Measurements from ENCODE around the gene ZSCAN22. TPM values are rescaled to one million over a fixed set of nuclear protein-coding genes. Genes with fewer than 3 reads are reported as not detected.
A peak's percentile ranks its signal among the peaks of the same experiment; 100 is the strongest.

The ZSCAN22 gene
- total and polyA plus RNA-seq, 8 donors: 0.65 to 2.5 (median 1.2) TPM

DNA sequence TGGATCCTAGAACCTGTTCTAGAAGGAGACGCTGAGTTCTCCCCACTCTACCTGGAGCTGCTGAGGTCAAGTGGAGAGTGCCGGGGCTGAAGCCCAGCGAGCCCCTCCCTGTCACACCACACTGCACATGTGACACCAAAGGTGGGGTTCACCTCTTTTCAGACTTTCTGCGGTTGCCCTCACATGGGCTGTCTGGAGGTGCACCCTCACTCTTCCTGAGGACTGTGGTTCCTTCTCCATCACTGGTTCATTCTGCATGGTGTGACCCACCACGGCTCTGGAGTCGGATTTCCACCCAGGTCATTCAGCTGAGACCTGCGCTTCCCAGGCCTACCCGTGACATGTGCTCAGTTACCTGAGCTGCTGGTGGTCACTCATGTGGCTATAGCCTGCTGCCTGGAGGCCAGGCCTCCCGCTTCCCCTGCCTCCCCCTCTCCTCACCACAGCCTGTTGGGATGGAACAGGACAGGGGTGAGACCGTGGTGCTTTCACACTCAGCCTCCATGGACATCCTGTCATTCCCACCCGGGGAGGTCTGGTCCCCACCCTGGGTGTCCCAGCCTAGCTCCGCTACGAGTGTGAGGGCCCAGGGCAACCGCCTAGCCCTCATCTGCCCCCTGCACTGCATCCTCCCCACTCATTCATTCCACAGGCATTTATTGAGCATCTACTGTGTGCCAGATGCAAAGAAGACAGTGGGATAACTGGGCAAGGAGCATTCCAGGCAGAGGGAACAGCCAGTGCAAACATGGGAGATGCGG lies 27.1 kb downstream of the ZSCAN22 start:
- no peak for FAIRE-seq
- intact Hi-C loops (cut with DNase I): no loop called here

DNA sequence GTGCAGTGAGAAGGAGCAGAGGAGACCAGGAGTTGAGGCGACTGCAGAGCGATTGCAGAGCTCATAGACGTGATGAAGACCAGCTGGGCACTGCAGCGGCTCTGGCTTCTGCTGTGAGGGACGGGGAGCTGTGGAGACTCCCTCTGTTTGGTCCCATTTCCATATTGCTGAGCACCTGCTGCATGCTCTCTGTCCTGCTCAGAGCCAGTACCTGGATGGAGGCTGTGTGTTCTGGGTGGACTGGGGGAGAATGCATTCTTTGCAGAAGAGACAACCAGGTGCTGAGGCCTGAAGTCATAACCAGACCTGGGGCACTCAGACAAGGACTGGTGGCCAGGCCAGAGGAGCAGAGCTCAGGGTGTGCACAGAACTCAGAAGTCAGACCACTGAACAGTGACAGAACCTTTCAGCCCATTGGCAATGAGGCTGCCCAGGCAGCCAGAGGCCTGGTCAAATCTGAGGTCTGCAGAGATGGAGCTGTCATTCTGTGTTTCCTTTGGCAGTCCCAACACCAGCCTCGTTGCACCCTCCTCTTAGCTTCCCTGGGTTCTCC lies 27.8 kb downstream of the ZSCAN22 start:
- Histone ChIP-seq H3K9me3 (no peaks in the 10 kb centered on the region), H3K27me3 (peaks cover 0 to 5% (median 2%) of the 10 kb centered on the region in 4 donors), H3K36me3 (no peaks in the 10 kb centered on the region), H3K4me3 (no peak overlapping the region), H3K27ac (no peak overlapping the region), H3K4me1 (no peaks in the 10 kb centered on the region)
- no peak for FAIRE-seq
- DNase-seq: no peak
- TF ChIP-seq, protein P1, sequence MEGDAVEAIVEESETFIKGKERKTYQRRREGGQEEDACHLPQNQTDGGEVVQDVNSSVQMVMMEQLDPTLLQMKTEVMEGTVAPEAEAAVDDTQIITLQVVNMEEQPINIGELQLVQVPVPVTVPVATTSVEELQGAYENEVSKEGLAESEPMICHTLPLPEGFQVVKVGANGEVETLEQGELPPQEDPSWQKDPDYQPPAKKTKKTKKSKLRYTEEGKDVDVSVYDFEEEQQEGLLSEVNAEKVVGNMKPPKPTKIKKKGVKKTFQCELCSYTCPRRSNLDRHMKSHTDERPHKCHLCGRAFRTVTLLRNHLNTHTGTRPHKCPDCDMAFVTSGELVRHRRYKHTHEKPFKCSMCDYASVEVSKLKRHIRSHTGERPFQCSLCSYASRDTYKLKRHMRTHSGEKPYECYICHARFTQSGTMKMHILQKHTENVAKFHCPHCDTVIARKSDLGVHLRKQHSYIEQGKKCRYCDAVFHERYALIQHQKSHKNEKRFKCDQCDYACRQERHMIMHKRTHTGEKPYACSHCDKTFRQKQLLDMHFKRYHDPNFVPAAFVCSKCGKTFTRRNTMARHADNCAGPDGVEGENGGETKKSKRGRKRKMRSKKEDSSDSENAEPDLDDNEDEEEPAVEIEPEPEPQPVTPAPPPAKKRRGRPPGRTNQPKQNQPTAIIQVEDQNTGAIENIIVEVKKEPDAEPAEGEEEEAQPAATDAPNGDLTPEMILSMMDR (IDR thresholded peaks at IDR 0.05): no peak
- WGBS, 2 donors: 73 to 82% methylated on average over 6 of the region's 6 CpGs
- no peak for ATAC-seq
- intact Hi-C loops (cut with DNase I): no loop called here

More for the DNA sequence above, 27.1 kb downstream of the ZSCAN22 start:
- DNase-seq: no peak
- Histone ChIP-seq H3K27ac (no peak overlapping the region), H3K9me3 (no peaks in the 10 kb centered on the region), H3K27me3 (peaks cover 0 to 9% (median 2%) of the 10 kb centered on the region in 4 donors), H3K36me3 (no peaks in the 10 kb centered on the region), H3K4me3 (no peak overlapping the region), H3K4me1 (no peaks in the 10 kb centered on the region)
- ATAC-seq: no peak
- 78 to 85% methylated on average over 15 of the region's 15 CpGs for WGBS, 2 donors
- TF ChIP-seq, protein P1 (IDR thresholded peaks at IDR 0.05): no peak

DNA sequence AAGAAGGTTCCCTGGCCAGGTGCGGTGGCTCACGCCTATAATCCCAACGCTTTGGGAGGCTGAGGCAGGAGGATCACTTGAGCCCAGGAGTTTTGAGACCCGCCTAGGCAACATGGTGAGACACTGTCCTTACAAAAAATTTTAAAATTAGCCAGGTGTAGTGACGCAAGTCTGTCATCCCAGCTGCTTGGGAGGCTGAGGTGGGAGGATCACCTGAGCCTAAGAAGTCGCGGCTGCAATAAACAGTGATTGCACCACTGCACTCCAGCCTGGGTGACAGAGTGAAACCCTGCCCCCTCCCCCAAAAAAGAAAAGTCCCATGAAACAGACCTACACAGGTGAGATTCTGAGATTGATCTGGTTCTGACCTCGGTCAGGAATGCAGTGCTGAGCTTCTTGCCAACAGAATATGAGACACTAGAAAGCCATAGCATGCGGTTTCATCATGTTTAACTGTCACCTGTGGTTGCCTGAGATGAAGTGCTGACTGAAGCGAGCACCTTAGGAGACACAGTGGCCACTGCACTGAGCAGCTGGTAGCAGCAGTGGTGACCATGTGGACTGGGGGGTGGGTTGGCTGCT lies 28.5 kb downstream of the ZSCAN22 start:
- H3K4me1 ChIP-seq: no peaks in the 10 kb centered on the region
- TF ChIP-seq, protein P1 (IDR thresholded peaks at IDR 0.05): no peak
- H3K9me3 ChIP-seq: no peaks in the 10 kb centered on the region
- peaks cover 0 to 5% (median 2%) of the 10 kb centered on the region in 4 donors for H3K27me3 ChIP-seq
- H3K4me3 ChIP-seq: no peak overlapping the region
- ATAC-seq: no peak
- no peaks in the 10 kb centered on the region for H3K36me3 ChIP-seq
- intact Hi-C loops (cut with DNase I): no loop called here
- no peak for DNase-seq
- 81 to 91% methylated on average over 10 of the region's 10 CpGs for WGBS, 2 donors
- no peak for FAIRE-seq
- no peak overlapping the region for H3K27ac ChIP-seq

DNA sequence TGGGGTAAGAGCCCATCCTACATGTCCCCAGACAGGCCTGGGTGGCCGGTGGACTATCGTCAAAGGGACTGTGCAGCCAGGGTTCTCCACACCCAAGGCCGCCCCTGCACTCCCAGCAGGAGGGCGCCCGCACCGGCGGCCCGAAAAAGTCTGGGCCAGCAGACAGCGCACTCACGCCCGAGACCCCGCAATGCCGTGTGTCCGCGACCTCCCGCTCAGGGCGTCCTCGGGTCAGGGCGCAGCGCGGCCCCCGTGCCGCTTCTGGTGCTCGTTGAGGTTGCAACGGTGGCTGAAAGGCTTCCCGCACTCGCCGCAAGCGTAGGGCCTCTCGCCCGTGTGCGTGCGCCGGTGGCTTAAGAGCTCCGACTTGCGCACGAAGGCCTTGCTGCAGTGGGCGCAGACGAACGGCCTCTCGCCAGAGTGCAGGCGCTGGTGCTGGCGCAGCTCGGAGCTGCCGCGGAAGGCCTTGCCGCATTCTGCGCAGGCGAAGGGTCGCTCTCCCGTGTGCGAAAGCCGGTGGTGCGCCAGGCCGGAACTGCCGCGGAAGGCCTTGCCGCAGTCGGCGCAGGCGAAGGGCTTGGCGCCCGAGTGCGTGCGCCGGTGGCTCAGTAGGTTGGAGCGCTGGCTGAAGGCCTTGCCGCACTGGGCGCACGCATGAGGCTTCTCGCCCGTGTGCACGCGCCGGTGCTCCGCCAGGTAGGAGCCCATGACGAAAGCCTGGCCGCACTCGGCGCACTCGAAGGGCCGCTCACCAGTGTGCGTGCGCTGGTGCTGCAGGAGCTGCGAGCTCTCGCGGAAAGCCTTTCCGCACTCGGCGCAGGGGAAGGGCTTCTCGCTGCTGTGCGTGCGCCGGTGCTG lies 29.3 kb downstream of the ZSCAN22 start:
- TF ChIP-seq, protein P1 (IDR thresholded peaks at IDR 0.05): no peak
- no peaks in the 10 kb centered on the region for H3K36me3 ChIP-seq
- FAIRE-seq (no peak), DNase-seq (no peak), ATAC-seq (peak in 2 of 4 donors; percentile 15 to 24)
- H3K4me1 ChIP-seq: no peaks in the 10 kb centered on the region
- intact Hi-C loops (cut with DNase I): no loop called here
- peak overlapping the region in 1 of 4 donors; percentile 22 for H3K4me3 ChIP-seq
- 55 to 59% methylated on average over 91 to 94 of the region's 94 CpGs for WGBS, 2 donors
- H3K9me3 ChIP-seq: no peaks in the 10 kb centered on the region
- peaks cover 0 to 5% (median 2%) of the 10 kb centered on the region in 4 donors for H3K27me3 ChIP-seq
- no peak overlapping the region for H3K27ac ChIP-seq

All from pancreas (tissue), 10 donors.